HL-60 (cell line): ENCODE results near the gene ROR1.
"Not testable (repeated sequence)": the region's sequence is repeated elsewhere in the genome, so short reads cannot be mapped to it uniquely, and the experiment has no call there.

Experiments used
- DNase-seq, 2 experiments: peaks; one replicate each; pipeline ENCODE4 v3.0.0-alpha.2; 2010 to 2020; ENCODE audit warnings: low read depth in 1 of 2, low spot score in 1 of 2
- H3K27ac ChIP-seq: fragments of 250-450 bp; sonication (Bioruptor Pico); replicated peaks from 2 replicates; pipeline ENCODE4 v1.5.1; 2020; ENCODE audit warnings: mild to moderate bottlenecking, moderate library complexity
- H3K27me3 ChIP-seq: fragments of 250-450 bp; sonication (Bioruptor Pico); 2 replicates; pipeline ENCODE4 v1.5.1; 2021; ENCODE audit warnings: mild to moderate bottlenecking, moderate library complexity; ENCODE audit not compliant: insufficient read depth, poor library complexity, severe bottlenecking
- H3K4me3 ChIP-seq: replicated peaks from 2 replicates; pipeline ENCODE4 v1.5.1; 2011; ENCODE audit warnings: mild to moderate bottlenecking, control low read depth, low read length; ENCODE audit not compliant: insufficient read depth
- CTCF ChIP-seq: IDR thresholded peaks from one replicate; pipeline ENCODE4 v1.5.1; 2011; ENCODE audit warnings: low read length, control low read depth, inconsistent platforms; ENCODE audit not compliant: insufficient read depth
- GABPA ChIP-seq: IDR thresholded peaks from 2 replicates; pipeline ENCODE4 v1.6.1; 2012; ENCODE audit warnings: low read depth
- POLR2AphosphoS5 ChIP-seq: IDR thresholded peaks from 2 replicates; pipeline ENCODE4 v1.6.1; 2012; ENCODE audit warnings: low read depth
- REST ChIP-seq: IDR thresholded peaks from 2 replicates; pipeline ENCODE4 v1.6.1; 2012; ENCODE audit warnings: low read depth; ENCODE audit not compliant: insufficient replicate concordance
- SPI1 ChIP-seq: IDR thresholded peaks from 2 replicates; pipeline ENCODE4 v1.6.1; 2012; ENCODE audit warnings: low read depth, mild to moderate bottlenecking, borderline replicate concordance

ROR1 gene

GRCh38 chr1:63812071-63812700, 38.4 kb downstream of the ROR1 start:
- Histone ChIP-seq H3K27ac (no peak overlapping the region), H3K4me3 (no peak overlapping the region), H3K27me3 (no peaks in the 10 kb centered on the region)
- DNase-seq, result no peak
- TF ChIP-seq POLR2AphosphoS5 (no peak), CTCF (no peak), REST (no peak)

GRCh38 chr1:63813829-63814277, 40.0 kb downstream of the ROR1 start:
- Histone ChIP-seq H3K4me3 (no peak overlapping the region), H3K27me3 (peaks cover 5% of the 10 kb centered on the region), H3K27ac (no peak overlapping the region)
- DNase-seq, result no peak
- TF ChIP-seq REST, result no peak
- no peak for TF ChIP-seq POLR2AphosphoS5
- TF ChIP-seq SPI1, result no peak
- no peak for TF ChIP-seq CTCF
- no peak for TF ChIP-seq GABPA

GRCh38 chr1:63816217-63816815, 42.5 kb downstream of the ROR1 start:
- H3K27me3 ChIP-seq, DNase-seq, H3K4me3 ChIP-seq, H3K27ac ChIP-seq: not testable (repeated sequence)

GRCh38 chr1:63817152-63817667, 43.4 kb downstream of the ROR1 start:
- Histone ChIP-seq H3K27me3 (peaks cover 7% of the 10 kb centered on the region), H3K4me3 (no peak overlapping the region), H3K27ac (no peak overlapping the region)
- TF ChIP-seq REST, result no peak
- no peak for TF ChIP-seq POLR2AphosphoS5
- no peak for TF ChIP-seq GABPA
- TF ChIP-seq SPI1, result no peak
- TF ChIP-seq CTCF, result no peak
- DNase-seq, result no peak
